Iris pigment epithelial cell (primary cell): Measurements from ENCODE around the gene GLCE.
"Not testable (repeated sequence)": the region's sequence is repeated elsewhere in the genome, so short reads cannot be mapped to it uniquely, and the experiment has no call there.

Source experiments
- DNase-seq: peaks from one replicate; pipeline ENCODE4 v3.0.0-alpha.2; 2011; ENCODE audit warnings: low read depth

GLCE gene

DNA sequence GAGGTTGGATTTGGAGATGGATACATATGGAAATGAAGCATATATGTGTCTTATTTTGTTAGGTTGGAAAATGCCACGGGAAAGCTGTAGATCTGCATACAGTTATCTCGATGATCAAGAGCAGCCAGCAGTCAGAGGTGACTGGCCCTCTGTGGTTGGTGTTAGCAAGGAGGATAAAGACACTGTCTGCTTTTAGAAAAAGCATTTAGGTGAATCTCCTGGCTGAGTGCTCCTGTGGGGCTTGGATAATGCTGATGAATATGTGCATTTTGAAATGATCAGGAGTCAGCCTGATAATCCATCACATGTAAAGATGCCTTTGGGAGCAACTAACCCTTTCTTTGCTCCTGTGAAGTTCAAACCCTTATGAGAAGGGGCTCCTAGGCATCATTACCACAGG, 24.9 kb upstream of the GLCE start:
- DNase-seq, result no peak

- DNase-seq, result no peak
These were observed 21.5 kb upstream of the GLCE start for GRCh38 chr15:69138963-69139362.

- no peak for DNase-seq
These were observed 20.1 kb upstream of the GLCE start for GRCh38 chr15:69140306-69140705.

- no peak for DNase-seq
These were observed 19.1 kb upstream of the GLCE start for GRCh38 chr15:69141286-69141701.

GRCh38 chr15:69141833-69142232, 18.6 kb upstream of the GLCE start:
- no peak for DNase-seq

DNA sequence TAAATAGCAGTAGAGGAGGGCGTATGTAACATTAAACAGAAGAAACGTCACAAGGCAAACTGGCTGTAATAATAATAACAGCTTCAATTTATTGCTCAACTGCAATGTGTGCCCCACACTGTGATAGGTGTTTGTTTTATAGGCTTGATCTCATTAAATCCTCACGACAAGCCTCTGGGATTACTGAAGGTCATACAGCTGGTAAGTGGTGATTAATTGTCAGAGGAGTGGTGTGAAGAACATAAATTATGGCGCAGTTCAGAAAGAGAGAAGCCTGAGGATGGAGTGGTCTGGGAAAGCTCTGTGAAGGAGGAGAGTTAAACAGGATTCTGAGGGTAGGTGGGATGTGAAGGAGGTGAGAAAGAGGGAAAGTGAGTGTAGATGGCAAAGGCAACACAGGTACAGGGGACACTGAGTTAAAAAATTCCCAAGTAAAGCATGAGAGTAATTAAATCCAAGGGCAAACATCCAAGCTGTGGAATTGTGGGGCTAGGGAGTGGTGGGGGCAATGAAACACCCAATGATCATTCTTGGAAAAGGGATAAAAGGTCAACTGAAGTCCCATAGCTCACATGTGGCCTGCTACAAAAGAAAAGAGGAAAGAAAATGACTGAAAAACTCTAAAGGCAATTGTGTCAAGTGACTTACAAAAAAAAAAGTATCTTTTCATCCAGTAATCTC, 16.5 kb upstream of the GLCE start:
- DNase-seq, result no peak

DNA sequence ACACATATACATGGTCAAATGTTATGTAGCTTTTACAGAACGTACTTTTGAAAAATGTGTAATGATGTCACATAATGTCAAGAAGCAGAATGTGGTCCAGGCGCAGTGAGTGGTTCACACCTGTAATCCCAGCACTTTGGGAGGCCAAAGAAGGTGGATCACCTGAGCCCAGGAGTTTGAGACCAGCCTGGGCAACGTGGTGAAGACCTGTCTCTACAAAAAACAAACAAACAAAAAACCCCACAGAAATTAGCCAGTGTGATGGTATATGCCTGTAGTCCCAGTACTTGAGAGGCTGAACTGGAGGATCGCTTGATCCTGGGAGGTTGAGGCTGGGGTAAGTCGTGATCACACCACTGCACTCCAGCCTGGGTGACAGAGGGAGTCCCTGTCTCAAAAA, 15.9 kb upstream of the GLCE start:
- no peak for DNase-seq

- no peak for DNase-seq
These were observed 15.2 kb upstream of the GLCE start for GRCh38 chr15:69145149-69145693.

GRCh38 chr15:69145694-69146492, 14.5 kb upstream of the GLCE start:
- DNase-seq, result no peak

- DNase-seq, result no peak
These were observed 13.6 kb upstream of the GLCE start for GRCh38 chr15:69146724-69147435.

- DNase-seq, result no peak
These were observed 12.0 kb upstream of the GLCE start for GRCh38 chr15:69148465-69148864.

- DNase-seq, result no peak
These were observed 11.3 kb upstream of the GLCE start for GRCh38 chr15:69149163-69149562.

DNA sequence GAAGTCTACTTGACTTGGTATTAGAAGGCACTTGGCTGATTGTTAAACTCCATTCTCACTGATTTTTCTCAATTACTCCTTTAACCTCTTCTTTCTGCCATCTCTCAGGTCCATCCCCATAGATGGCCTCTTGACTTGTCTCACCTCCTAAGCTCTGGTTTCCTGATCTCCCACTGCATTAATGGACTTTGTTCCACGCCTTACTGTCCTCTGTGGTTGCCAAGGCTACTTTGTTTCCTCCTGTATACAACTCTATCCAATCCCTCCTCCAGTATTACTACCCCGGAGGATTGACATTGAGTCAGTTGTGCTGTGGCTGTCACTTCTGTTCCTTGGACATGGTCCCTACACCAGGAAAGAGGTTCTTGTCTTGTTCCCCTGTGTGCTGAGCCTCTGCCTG, 10.6 kb upstream of the GLCE start:
- DNase-seq, result no peak

DNA sequence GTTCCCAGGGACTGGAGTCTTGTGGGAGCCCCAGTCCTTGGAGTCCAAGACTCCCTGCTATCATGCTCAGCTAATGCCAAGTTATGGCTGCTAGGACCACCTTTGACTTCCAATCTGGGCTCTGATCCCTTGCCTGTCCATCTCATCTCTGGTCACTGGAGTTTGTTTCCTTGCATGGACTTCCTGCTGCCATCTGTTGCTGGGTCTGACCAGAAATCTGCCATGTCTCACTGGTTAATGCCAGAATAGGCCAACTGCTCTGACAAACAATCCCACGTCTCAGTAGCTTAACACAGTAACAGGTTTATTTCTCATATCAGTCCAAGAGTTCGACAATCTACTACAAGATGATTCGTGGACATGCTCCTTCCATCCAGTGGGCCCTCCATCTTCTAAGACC, 10.1 kb upstream of the GLCE start:
- no peak for DNase-seq

DNA sequence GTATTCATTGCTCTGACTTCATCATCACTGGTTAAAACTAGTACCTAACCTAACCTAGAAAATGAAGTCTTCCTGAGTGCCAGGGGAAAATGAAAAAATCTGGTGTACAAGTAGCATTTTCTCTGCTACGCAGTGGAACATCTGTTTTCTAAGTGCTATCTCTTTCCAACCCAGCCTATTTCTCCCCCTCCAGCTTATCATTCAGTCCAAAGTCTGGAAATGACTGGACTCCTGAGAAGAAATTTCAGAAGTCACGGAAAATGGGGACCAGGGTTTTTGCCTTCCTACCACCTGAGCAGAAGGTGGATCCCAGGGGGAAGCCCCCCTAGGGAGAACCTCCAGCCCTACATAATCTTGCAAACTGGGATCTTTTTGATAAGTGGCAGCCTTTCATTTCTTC, 9.6 kb upstream of the GLCE start:
- no peak for DNase-seq

DNA sequence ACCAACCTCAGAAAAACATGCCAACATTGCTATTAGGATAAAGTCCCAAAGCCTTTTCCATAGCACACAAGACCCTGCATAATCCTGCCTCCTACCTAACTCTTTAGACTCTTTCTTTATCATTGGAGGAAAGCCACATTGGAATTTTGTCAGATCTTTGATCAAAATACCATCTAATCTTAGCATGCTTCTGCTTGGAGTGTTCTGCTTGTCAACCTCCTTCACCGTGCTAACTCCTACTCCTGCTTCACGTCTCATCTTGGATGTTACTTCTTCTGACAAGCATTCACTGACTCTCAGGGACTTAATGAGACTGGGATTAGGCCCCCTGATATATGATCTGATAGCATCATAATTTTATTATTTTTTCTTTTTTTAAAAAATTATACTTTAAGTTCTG, 7.4 kb upstream of the GLCE start:
- DNase-seq, result no peak

DNA sequence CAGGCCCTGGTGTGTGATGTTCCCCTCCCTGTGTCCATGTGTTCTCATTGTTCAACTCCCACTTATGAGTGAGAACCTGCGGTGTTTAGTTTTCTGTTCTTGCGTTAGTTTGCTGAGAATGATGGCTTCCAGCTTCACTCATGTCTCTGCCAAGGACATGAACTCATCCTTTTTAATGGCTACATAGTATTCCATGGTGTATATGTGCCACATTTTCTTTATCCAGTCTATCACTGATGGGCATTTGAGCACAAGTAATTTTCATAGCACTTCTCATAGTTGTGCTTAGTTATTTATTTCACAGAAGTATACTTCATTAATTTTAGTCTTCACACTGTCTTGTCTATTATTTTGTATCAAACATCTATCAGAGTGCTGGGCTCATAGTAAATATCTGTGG, 6.8 kb upstream of the GLCE start:
- DNase-seq, result not testable (repeated sequence)

DNA sequence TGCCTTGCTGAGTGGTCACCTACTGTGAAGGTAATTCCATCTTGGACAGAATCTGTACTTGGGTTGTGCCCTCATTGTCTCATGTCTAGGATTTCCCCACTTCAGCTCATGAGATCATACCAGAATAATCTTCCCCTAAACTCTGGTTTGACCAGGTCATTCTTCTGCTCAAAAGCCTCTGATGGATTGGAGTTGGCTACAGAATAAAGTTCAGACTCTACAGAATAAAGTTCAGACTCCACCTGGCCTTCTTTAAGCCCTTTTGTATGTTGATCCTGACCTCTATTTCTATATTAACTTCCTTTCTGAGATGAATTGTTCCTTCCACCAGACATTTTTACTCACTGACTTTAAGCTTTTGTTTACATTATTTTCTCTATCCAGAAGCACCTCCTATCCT, 6.4 kb upstream of the GLCE start:
- DNase-seq, result peak; percentile 65

GRCh38 chr15:69154684-69155083, 5.8 kb upstream of the GLCE start:
- DNase-seq, result peak; percentile 92

DNA sequence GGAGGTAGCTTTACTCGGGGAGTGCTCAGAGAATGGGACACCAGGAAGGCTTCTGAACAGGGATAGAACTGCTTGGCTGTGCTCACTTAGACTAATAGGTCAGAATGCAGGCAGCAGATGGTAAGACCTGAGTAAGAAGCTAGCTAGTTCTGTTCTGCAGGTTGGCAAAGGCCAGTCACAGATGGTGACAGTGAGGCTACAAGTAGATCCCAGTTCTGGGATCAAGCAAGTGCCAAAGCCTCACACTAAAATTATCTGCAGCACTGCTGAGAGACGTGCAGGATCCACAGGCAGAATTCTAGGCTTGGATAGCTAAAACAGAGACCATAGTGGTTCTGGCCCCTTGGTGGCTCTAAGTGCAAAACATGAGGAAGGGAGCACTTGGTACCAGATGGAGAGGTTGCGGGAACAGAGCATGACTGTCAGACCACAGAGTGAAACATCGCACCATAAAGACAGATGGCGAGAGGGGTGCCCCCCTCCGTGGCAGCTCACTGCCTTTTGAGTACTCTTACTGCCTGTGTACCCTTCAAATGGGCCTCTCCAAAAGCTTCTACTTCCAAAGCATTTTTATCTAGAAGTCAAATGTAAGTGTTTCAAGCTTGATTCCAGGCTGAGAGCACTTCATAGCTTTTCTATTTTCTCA, 3.6 kb upstream of the GLCE start:
- no peak for DNase-seq

DNA sequence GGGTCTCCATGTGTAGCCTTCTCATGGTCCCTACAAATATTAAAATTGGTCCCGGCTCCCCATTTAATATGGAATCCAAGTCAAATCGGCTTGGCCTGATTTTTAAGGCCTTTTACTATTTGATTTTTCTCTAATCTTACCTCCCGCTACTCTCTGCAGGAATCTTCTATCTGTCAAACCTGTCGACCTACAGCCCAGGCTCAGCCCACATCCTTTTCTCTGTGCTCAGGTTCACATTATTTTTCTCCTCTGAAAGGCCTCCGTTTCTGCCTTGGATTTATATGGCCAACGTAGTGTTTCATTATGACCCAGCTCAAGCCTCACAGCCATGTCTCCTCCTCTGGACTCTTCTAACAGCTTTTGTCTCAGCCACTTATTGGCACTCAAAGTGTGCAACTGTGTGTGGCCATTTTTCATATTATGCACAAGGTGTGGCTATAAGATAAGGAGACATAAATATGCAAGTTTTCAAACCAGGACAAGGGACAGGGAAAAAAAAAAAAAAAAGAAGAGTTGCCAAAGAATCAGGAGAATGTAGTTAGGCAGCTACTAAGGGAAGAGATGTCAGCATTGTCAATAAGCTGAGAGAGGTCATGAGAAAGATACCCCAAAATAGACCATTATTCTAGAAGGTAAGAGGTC, 2.1 kb upstream of the GLCE start:
- DNase-seq, result no peak

DNA sequence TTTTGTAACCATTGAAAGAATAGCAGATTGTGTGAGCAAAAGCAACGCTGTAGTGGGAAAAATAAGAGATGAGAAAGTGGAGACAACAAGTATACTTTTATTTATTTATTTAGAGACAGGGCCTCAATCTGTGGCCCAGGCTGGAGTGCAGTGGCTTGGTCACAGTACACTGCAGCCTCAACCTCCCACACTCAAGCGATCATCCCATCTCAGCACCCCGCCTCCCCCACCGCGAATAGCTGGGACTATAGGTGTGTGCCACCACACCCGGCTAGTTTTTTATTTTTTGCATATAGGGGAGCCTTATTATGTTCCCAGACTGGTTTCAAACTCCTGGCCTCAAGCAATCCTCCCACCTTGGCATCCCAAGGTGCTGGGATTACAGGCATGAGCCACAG, 1.6 kb upstream of the GLCE start:
- no peak for DNase-seq
